A549 (cell line): Measurements from ENCODE around the gene MMP27. TPM values are rescaled to one million over a fixed set of nuclear protein-coding genes. Genes with fewer than 3 reads are reported as not detected.

Experiments
- ATAC-seq, 2 experiments: fragments of 200-7000 bp in 1 of 2; fragments of >200 bp in 1 of 2; cut with Nextera tagmentation in 1 of 2; cut with Tn5 transposase in 1 of 2; 3 replicates each; pipeline versions ENCODE4 v1.8.0 to v1.9.1; 2018 to 2020; ENCODE audit warnings: mild to moderate bottlenecking in 1 of 2, moderate library complexity in 1 of 2
- CTCF ChIA-PET: fragments of 300-600 bp; sonication (Branson Sonifier 250); formaldehyde crosslinking; extraction: SDS; loops from one replicate; lab custom pipeline; 2021; ENCODE audit warnings: antibody characterized with exemption, inconsistent platforms; lab: Yijun Ruan, JAX
- POLR2A ChIA-PET: fragments of 350-600 bp; formaldehyde crosslinking; extraction: SDS; loops from one replicate; lab custom pipeline; 2021; ENCODE audit warnings: antibody characterized with exemption, inconsistent platforms; lab: Yijun Ruan, JAX
- DNase-seq, 2 experiments: peaks; one replicate each; pipeline versions ENCODE4 v3.0.0 to v3.0.0-alpha.2; 2011 to 2016; ENCODE audit warnings: low read depth in 1 of 2, low spot score in 1 of 2
- FAIRE-seq: peaks from 2 replicates; lab custom pipeline; 2011; peaks lifted over from hg19 to GRCh38; lab: Jason Lieb, UNC
- H3K27ac ChIP-seq, 2 experiments: fragments of >200 bp; sonication (Bioruptor Twin); formaldehyde crosslinking; 3 replicates each; pipeline ENCODE4 v1.5.1; 2016 to 2017
- H3K4me1 ChIP-seq: fragments of >200 bp; sonication (Bioruptor Twin); formaldehyde crosslinking; 3 replicates; pipeline ENCODE4 v1.6.1; 2016
- H3K4me2 ChIP-seq: fragments of >200 bp; sonication (Bioruptor Twin); formaldehyde crosslinking; 3 replicates; pipeline ENCODE4 v1.6.1; 2016
- H3K4me3 ChIP-seq: fragments of >200 bp; sonication (Bioruptor Twin); formaldehyde crosslinking; 3 replicates; pipeline ENCODE4 v1.5.1; 2016
- H3K9me3 ChIP-seq: fragments of >200 bp; sonication (Bioruptor Twin); formaldehyde crosslinking; 3 replicates; pipeline ENCODE4 v1.6.1; 2016
- ATOH8 ChIP-seq: fragments of 250-450 bp; sonication (Bioruptor Pico); IDR thresholded peaks from 2 replicates; pipeline ENCODE4 v1.5.0; 2020; ENCODE audit warnings: low read depth, mild to moderate bottlenecking, moderate library complexity
- CBX8 ChIP-seq: fragments of 200-600 bp; sonication (generic); IDR thresholded peaks from 2 replicates; pipeline ENCODE4 v1.6.1; 2016
- CEBPB ChIP-seq, 2 experiments: fragments of >200 bp in 1 of 2; sonication (Bioruptor Twin) in 1 of 2; formaldehyde crosslinking in 1 of 2; IDR thresholded peaks; 2 replicates each; pipeline ENCODE4 v1.6.1; 2012 to 2016
- CHD2 ChIP-seq: fragments of 150-350 bp; IDR thresholded peaks from 2 replicates; pipeline ENCODE4 v1.6.1; 2014; ENCODE audit warnings: low read length; ENCODE audit not compliant: partially characterized antibody
- CTCF ChIP-seq: fragments of >200 bp; sonication (Bioruptor Twin); formaldehyde crosslinking; IDR thresholded peaks from 3 replicates; pipeline ENCODE4 v1.5.1; 2016
- E2F6 ChIP-seq: IDR thresholded peaks from 2 replicates; pipeline ENCODE4 v1.6.1; 2012; ENCODE audit warnings: low read depth, borderline replicate concordance
- EP300 ChIP-seq, 2 experiments: fragments of >200 bp; sonication (Bioruptor Twin); formaldehyde crosslinking; IDR thresholded peaks; 2 replicates in 1 of 2; 3 replicates in 1 of 2; pipeline ENCODE4 v1.6.1; 2016 to 2017
- FOSB ChIP-seq: fragments of 250-450 bp; sonication (Bioruptor Pico); IDR thresholded peaks from 2 replicates; pipeline ENCODE4 v1.5.0; 2020; ENCODE audit warnings: mild to moderate bottlenecking, moderate library complexity
- HES2 ChIP-seq: fragments of >200 bp; sonication (Bioruptor Twin); formaldehyde crosslinking; IDR thresholded peaks from 2 replicates; pipeline ENCODE4 v1.6.1; 2016
- HEYL ChIP-seq: fragments of 250-450 bp; sonication (Bioruptor Pico); IDR thresholded peaks from 2 replicates; pipeline ENCODE4 v1.8.0; 2021; ENCODE audit warnings: mild to moderate bottlenecking, moderate library complexity
- HMGXB4 ChIP-seq: fragments of 250-450 bp; sonication (Bioruptor Pico); IDR thresholded peaks from 2 replicates; pipeline ENCODE4 v1.5.0; 2021; ENCODE audit warnings: mild to moderate bottlenecking, moderate library complexity, borderline replicate concordance
- RAD21 ChIP-seq, 2 experiments: fragments of >200 bp in 1 of 2; sonication (Bioruptor Twin) in 1 of 2; formaldehyde crosslinking in 1 of 2; IDR thresholded peaks in 1 of 2; conservative IDR thresholded peaks in 1 of 2; 2 replicates in 1 of 2; 3 replicates in 1 of 2; pipeline ENCODE4 v1.6.1; 2012 to 2018; ENCODE audit warnings: inconsistent platforms in 1 of 2
- SMC3 ChIP-seq: fragments of >200 bp; sonication (Bioruptor Twin); formaldehyde crosslinking; IDR thresholded peaks from 3 replicates; pipeline ENCODE4 v1.6.1; 2018; ENCODE audit warnings: inconsistent platforms
- ZSCAN20 ChIP-seq: fragments of 250-450 bp; sonication (Bioruptor Pico); IDR thresholded peaks from 2 replicates; pipeline ENCODE4 v1.8.0; 2022; ENCODE audit warnings: mild to moderate bottlenecking, moderate library complexity
- WGBS: methylation state at CpG from one replicate; pipeline ENCODE4 v1.1.6; 2017; ENCODE audit errors: missing lambda C conversion rate; 5-methylcytosine and 5-hydroxymethylcytosine counted together
- polyA plus RNA-seq, 4 experiments: library from polyadenylated mRNA; depleted of rRNA in 3 of 4; stranded (reverse); fragments of >200 nt; fragmentation: RNase III in 1 of 4; extraction: RNeasy Plus Mini Kit Qiagen cat#74134 plus additional on column Dnase treatment in 1 of 4; gene quantifications; 2 replicates in 3 of 4; 3 replicates in 1 of 4; pipeline ENCODE4 v1.2.3, GENCODE V29; 2011 to 2017

The MMP27 gene
- polyA plus RNA-seq, 2 of the 4 experiments (the other 2 are of a cell fraction) = not detected

GRCh38 chr11:102669664-102670063 is 35.9 kb downstream of the MMP27 start:
- TF ChIP-seq E2F6 = no peak
- no peak overlapping the region for H3K4me2 ChIP-seq
- DNase-seq = no peak
- no peak for ATAC-seq
- no peaks in the 10 kb centered on the region for H3K4me1 ChIP-seq
- POLR2A ChIA-PET = no interaction called here
- WGBS = 47% methylated on average over 3 of the region's 3 CpGs
- no peak overlapping the region for H3K27ac ChIP-seq
- H3K9me3 ChIP-seq = no peaks in the 10 kb centered on the region
- no peak overlapping the region for H3K4me3 ChIP-seq
- CTCF ChIA-PET = interaction anchor here (1.2 kb wide), 2 partner anchors 56 to 174 kb away, joined by 3 to 4 read pairs; no protein-coding TSS in a partner anchor
- no peak for FAIRE-seq

- ATAC-seq = peak; percentile 70 to 84; a peak in 5 of 6 replicates
- no peak overlapping the region for H3K4me3 ChIP-seq
- no peak for TF ChIP-seq HES2
- TF ChIP-seq HMGXB4 (CRISPR knock-in tag) = no peak
- peak; percentile 70 for TF ChIP-seq SMC3
- TF ChIP-seq CHD2 = no peak
- TF ChIP-seq RAD21 (conservative IDR thresholded peaks at IDR 0.05 in 1 of 2, IDR thresholded peaks at IDR 0.05 in 1 of 2) = peak; percentile 86 to 87
- no peak for TF ChIP-seq E2F6
- no peak for TF ChIP-seq FOSB (CRISPR knock-in tag)
- TF ChIP-seq EP300 (IDR thresholded peaks at IDR 0.05) = no peak
- no peak for TF ChIP-seq ATOH8 (CRISPR knock-in tag)
- no peak for TF ChIP-seq ZSCAN20 (CRISPR knock-in tag)
- TF ChIP-seq HEYL (CRISPR knock-in tag) = no peak
- peak; percentile 78 for TF ChIP-seq CTCF
- TF ChIP-seq CEBPB (IDR thresholded peaks at IDR 0.05) = no peak
- TF ChIP-seq CBX8 = no peak
- DNase-seq = peak; percentile 13 to 46
- H3K27ac ChIP-seq = 0 out of 6 replicates have a peak overlapping the region, but pooled peaks of 1 of the 2 experiments have one; percentile 32
- H3K4me1 ChIP-seq = no peaks in the 10 kb centered on the region
- H3K9me3 ChIP-seq = no peaks in the 10 kb centered on the region
- CTCF ChIA-PET = interaction anchor here (0.6 to 3.5 kb wide), 39 partner anchors 8 to 806 kb away, joined by 3 to 29 read pairs (median 3); partner anchors contain the start of gene MMP20
- no peak for FAIRE-seq
- peak overlapping the region; percentile 61 for H3K4me2 ChIP-seq
- WGBS = 2% methylated on average over 4 of the region's 4 CpGs
- POLR2A ChIA-PET = interaction anchor here (0.6 to 1.0 kb wide), 2 partner anchors 53 to 325 kb away, joined by 3 to 5 read pairs; no protein-coding TSS in a partner anchor
Measured at GRCh38 chr11:102666331-102666957, 39.1 kb downstream of the MMP27 start.
